Prostate gland (tissue), 2 donors: ENCODE data around the gene ZNF516. TPM values are rescaled to one million over a fixed set of nuclear protein-coding genes. Genes with fewer than 3 reads are reported as not detected.
A peak's percentile ranks its signal among the peaks of the same experiment; 100 is the strongest.

ENCODE experiments used
- DNase-seq: peaks from one replicate; pipeline ENCODE4 v3.0.0-alpha.2; 2019; ENCODE audit warnings: low spot score
- H3K27ac ChIP-seq, 2 donors: fragments of 200-600 bp; sonication (generic); 2 replicates each; pipeline ENCODE4 v1.5.1; 2017 to 2019
- H3K27me3 ChIP-seq: fragments of 200-600 bp; sonication (generic); replicated peaks from 2 replicates; pipeline ENCODE4 v1.5.1; 2019; ENCODE audit not compliant: insufficient read depth
- H3K36me3 ChIP-seq, 2 donors: fragments of 200-600 bp; sonication (generic); 1 replicate in 1 of 2; 2 replicates in 1 of 2; pipeline versions ENCODE4 v1.5.1 to v1.8.1; 2017 to 2019
- H3K4me1 ChIP-seq: fragments of 200-600 bp; sonication (generic); replicated peaks from 2 replicates; pipeline ENCODE4 v1.5.1; 2019
- H3K4me3 ChIP-seq, 2 donors: fragments of 200-600 bp; sonication (generic); 2 replicates each; pipeline ENCODE4 v1.5.1; 2017 to 2019
- H3K9me3 ChIP-seq: fragments of 200-600 bp; sonication (generic); 2 replicates; pipeline ENCODE4 v1.5.1; 2017
- POLR2A ChIP-seq: fragments of 450-650 bp; IDR thresholded peaks from one replicate; pipeline ENCODE4 v1.6.1; 2016; ENCODE audit warnings: antibody characterized with exemption, mild to moderate bottlenecking
- POLR2AphosphoS5 ChIP-seq: sonication (generic); formaldehyde crosslinking; IDR thresholded peaks from one replicate; pipeline ENCODE4 v1.6.1; 2017; ENCODE audit warnings: antibody characterized with exemption
- WGBS: methylation state at CpG from one replicate; pipeline ENCODE4 v1.1.5; 2018; 5-methylcytosine and 5-hydroxymethylcytosine counted together
- intact Hi-C: fragments of 100-400 bp; cut with DNase I; formaldehyde crosslinking; loops from one replicate; pipeline ENCODE4 v1.14.2; 2022
- total RNA-seq, 2 donors: library from RNA; depleted of rRNA; stranded (reverse); fragments of >200 nt; gene quantifications; one replicate each; pipeline ENCODE4 v1.1.0, GENCODE V29; 2016
- TF ChIP-seq, protein P1 (sequence below), 4 experiments: fragments of 200-600 bp in 2 of 4; fragments of 450-650 bp in 2 of 4; sonication (generic) in 2 of 4; IDR thresholded peaks; 1 replicate in 3 of 4; 2 replicates in 1 of 4; pipeline ENCODE4 v1.5.1; 2016 to 2019; ENCODE audit warnings: antibody characterized with exemption in 4 of 4, mild to moderate bottlenecking in 2 of 4, moderate library complexity in 2 of 4

The ZNF516 gene
- total RNA-seq, 2 donors from 2014 or later, result 25.0 to 158 TPM

DNA sequence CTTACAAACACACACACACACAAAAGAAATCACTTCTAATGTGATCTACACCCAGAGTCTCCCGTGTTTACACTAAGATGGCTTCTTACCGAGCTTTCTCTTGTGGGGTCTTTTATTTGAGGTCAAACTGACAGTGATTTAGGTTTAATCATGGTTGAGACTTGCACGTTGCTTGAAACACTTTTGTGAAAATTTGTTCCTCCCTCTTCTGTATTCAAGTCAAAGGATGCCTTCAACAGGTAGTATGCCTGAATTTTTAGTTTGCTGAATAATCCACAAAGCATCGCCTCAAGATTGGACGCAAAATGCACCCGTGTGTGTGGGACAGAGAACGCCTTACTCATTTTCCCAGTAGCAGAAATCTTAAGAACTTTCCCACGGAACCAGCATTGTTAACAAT, 4.0 kb upstream of the ZNF516 start:
- intact Hi-C loops, result loop anchor here (10.0 kb wide), 2 partner anchors 116 to 186 kb away; no protein-coding TSS in a partner anchor
- no peak overlapping the region for H3K27ac ChIP-seq

DNA sequence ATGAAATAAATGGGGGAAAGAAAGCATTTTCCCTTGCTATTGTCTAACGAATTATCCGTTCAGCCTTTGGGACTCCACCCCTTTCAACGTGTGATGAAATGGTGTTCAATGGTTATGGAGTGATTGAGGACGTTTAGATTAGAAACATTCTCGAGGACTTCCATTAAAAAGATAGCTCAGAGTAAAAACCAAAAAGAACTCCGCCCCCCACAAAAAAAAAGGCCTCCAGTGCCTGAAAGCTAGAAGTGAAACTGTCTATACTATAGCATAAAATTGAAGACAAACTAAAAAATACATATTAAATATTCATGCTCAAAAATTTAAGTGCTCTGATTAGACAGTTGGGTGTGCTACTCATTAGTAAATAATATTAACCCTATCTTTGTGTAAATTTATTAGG, 3.0 kb upstream of the ZNF516 start:
- TF ChIP-seq, protein P1, sequence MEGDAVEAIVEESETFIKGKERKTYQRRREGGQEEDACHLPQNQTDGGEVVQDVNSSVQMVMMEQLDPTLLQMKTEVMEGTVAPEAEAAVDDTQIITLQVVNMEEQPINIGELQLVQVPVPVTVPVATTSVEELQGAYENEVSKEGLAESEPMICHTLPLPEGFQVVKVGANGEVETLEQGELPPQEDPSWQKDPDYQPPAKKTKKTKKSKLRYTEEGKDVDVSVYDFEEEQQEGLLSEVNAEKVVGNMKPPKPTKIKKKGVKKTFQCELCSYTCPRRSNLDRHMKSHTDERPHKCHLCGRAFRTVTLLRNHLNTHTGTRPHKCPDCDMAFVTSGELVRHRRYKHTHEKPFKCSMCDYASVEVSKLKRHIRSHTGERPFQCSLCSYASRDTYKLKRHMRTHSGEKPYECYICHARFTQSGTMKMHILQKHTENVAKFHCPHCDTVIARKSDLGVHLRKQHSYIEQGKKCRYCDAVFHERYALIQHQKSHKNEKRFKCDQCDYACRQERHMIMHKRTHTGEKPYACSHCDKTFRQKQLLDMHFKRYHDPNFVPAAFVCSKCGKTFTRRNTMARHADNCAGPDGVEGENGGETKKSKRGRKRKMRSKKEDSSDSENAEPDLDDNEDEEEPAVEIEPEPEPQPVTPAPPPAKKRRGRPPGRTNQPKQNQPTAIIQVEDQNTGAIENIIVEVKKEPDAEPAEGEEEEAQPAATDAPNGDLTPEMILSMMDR (IDR thresholded peaks at IDR 0.05), result no peak
- TF ChIP-seq POLR2A, result no peak
- no peak for TF ChIP-seq POLR2AphosphoS5
- intact Hi-C loops, result loop anchor here (10.0 kb wide), 2 partner anchors 117 to 187 kb away; no protein-coding TSS in a partner anchor
- no peak overlapping the region for H3K4me3 ChIP-seq
- H3K27me3 ChIP-seq, result no peaks in the 10 kb centered on the region
- H3K36me3 ChIP-seq, result no peaks in the 10 kb centered on the region
- no peaks in the 10 kb centered on the region for H3K9me3 ChIP-seq
- no peak overlapping the region for H3K27ac ChIP-seq
- no peaks in the 10 kb centered on the region for H3K4me1 ChIP-seq
- no peak for DNase-seq
- WGBS, result 37% methylated on average over 6 of the region's 6 CpGs

More for the DNA sequence above, 4.0 kb upstream of the ZNF516 start:
- TF ChIP-seq POLR2AphosphoS5 (no peak), POLR2A (no peak)
- TF ChIP-seq, protein P1 (IDR thresholded peaks at IDR 0.05), result no peak
- 75% methylated on average over 8 of the region's 8 CpGs for WGBS
- DNase-seq, result no peak
- Histone ChIP-seq H3K4me1 (no peaks in the 10 kb centered on the region), H3K36me3 (no peaks in the 10 kb centered on the region), H3K9me3 (no peaks in the 10 kb centered on the region), H3K4me3 (no peak overlapping the region), H3K27me3 (no peaks in the 10 kb centered on the region)

DNA sequence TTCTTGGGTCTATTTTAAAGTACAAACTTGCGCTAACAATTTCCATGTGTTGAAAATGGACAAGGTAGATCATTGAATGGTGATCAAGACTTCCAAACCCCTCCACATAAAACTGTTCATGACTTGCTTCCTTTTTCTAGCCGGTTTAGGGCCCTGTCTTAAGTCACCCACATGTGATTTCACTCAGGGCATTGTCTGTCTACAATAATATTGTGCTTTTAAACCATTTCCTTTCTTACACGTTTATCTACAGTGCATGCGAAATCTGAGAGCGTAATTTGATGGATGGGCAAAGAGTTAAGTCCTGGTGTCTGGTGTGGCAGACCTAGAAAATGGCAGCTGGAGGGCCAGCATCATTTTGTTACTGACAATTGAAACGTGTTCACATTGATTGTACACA, 2.0 kb upstream of the ZNF516 start:
- no peak for DNase-seq
- Histone ChIP-seq H3K27me3 (no peaks in the 10 kb centered on the region), H3K27ac (no peak overlapping the region), H3K4me3 (no peak overlapping the region), H3K36me3 (no peaks in the 10 kb centered on the region), H3K4me1 (no peaks in the 10 kb centered on the region), H3K9me3 (no peaks in the 10 kb centered on the region)
- WGBS, result 68% methylated on average over 6 of the region's 6 CpGs
- intact Hi-C loops, result loop anchor here (2.0 to 10.0 kb wide), 3 partner anchors 22 to 188 kb away; no protein-coding TSS in a partner anchor
- TF ChIP-seq POLR2A, result no peak
- TF ChIP-seq, protein P1 (IDR thresholded peaks at IDR 0.05), result no peak
- no peak for TF ChIP-seq POLR2AphosphoS5

DNA sequence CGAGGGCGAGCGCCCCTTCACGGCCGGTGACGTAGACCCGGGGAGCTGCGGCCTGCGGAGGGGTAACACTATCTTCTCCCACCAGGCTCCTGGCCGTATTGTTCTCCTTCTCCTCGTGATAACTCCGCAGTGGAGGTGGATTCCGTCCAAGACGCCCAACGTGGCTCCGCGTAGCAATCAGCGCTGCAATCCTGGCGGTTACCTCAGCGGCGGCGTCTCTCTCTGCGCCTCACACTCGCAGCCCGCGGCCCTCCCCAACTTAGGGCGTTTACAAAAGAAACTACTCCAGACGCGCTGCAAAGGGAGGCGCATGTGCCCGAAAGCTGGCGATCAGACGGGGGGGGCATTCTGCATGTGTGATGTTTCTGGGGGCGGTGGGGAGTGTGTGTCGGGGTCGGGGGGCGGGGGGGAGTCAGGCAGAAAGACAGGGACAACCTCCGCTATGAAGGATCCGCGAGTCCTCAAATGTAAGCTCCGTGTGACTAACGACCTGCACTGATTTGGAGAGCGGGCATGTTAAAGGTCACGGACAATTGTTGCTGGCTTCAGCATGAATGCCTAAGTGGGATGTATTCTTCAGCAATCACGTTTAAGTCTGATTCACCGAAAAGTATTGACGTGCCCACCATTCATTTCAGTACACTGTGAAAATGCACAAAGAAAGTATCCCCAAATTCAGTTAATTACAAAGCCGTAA, 1.3 kb upstream of the ZNF516 start:
- no peak for DNase-seq
- Histone ChIP-seq H3K9me3 (no peaks in the 10 kb centered on the region), H3K36me3 (no peaks in the 10 kb centered on the region), H3K27ac (peak overlapping the region; percentile 72 to 81), H3K4me1 (no peaks in the 10 kb centered on the region), H3K4me3 (peak overlapping the region; percentile 69 to 86), H3K27me3 (no peaks in the 10 kb centered on the region)
- intact Hi-C loops, result loop anchor here (2.0 to 10.0 kb wide), 3 partner anchors 22 to 188 kb away; no protein-coding TSS in a partner anchor
- 14% methylated on average over 48 of the region's 48 CpGs for WGBS
- no peak for TF ChIP-seq POLR2AphosphoS5
- TF ChIP-seq, protein P1 (IDR thresholded peaks at IDR 0.05), result no peak
- TF ChIP-seq POLR2A, result no peak
